IPS-18c (cell line): Measurements from ENCODE around the gene DARS1.
"Not testable (repeated sequence)": the region's sequence is repeated elsewhere in the genome, so short reads cannot be mapped to it uniquely, and the experiment has no call there.

ENCODE experiments used
- H3K4me3 ChIP-seq: 2 replicates; pipeline ENCODE4 v1.7.0; 2013; ENCODE audit warnings: low read depth, mild to moderate bottlenecking, low read length, moderate library complexity; ENCODE audit not compliant: insufficient read depth
- H3K9me3 ChIP-seq: one replicate; pipeline ENCODE4 v1.6.1; 2013; ENCODE audit warnings: mild to moderate bottlenecking, low read length, moderate library complexity; ENCODE audit not compliant: control insufficient read depth, insufficient read depth

Gene DARS1

GRCh38 chr2:135931776-135932443 is 53.5 kb downstream of the DARS1 start:
- no peak overlapping the region for H3K4me3 ChIP-seq
- H3K9me3 ChIP-seq: no peaks in the 10 kb centered on the region

- no peaks in the 10 kb centered on the region for H3K9me3 ChIP-seq
Measured at GRCh38 chr2:135926605-135927004, 58.8 kb downstream of the DARS1 start.

GRCh38 chr2:135925571-135925970 is 59.9 kb downstream of the DARS1 start:
- Histone ChIP-seq H3K9me3 (no peaks in the 10 kb centered on the region), H3K4me3 (no peak overlapping the region)

More at GRCh38 chr2:135926605-135927004, 58.8 kb downstream of the DARS1 start:
- H3K4me3 ChIP-seq: no peak overlapping the region

DNA sequence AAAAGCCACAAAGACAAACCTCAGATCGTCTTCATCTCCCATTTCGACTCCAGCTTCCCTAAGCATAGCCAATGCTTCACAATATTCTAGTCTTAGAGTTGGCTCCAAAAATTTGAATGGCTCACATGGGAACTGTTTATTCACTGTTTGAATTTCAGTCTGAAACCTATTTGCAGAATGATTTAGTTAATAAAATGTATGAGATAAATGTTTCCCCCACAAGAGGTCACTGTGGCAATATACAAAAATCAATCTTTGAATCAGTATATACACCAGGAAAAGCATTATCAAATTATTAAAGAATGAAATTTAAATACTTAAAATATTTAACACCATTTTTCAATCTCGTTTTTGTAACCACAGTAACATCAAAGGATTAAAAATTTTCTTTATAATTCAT is 69.2 kb downstream of the DARS1 start:
- H3K9me3 ChIP-seq: no peaks in the 10 kb centered on the region
- no peak overlapping the region for H3K4me3 ChIP-seq

- no peak overlapping the region for H3K4me3 ChIP-seq
- no peaks in the 10 kb centered on the region for H3K9me3 ChIP-seq
Measured at GRCh38 chr2:135914485-135914884, 70.9 kb downstream of the DARS1 start.

DNA sequence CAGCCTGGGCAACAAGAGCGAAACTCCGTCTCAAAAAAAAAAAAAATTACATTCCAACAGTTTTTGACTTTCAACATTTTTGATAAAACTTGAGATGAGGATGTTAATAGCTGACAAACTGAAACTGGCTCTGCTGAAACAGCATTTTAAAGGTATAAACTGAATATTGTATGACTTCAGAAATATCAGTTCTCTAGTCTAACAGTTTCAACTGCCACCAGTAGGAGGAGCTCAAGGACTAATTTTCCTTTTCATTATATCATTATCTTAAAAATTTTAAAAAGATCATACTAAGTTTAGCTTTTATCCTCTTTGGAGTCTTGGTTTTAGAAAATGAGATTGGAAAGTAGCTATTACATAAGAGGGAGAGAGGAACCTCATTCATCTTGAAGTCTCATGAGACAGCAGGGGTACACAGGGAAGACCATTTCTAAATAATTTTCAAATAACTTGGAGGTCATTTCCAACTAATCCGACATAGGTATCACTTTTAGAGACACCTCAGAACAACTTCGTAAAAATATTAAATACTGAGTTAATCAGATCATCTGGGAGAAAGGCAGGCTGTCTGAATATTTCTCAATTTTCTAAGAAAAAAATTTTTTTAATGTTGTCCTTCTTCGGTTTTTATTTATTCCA is 71.6 kb downstream of the DARS1 start:
- Histone ChIP-seq H3K9me3 (no peaks in the 10 kb centered on the region), H3K4me3 (no peak overlapping the region)

DNA sequence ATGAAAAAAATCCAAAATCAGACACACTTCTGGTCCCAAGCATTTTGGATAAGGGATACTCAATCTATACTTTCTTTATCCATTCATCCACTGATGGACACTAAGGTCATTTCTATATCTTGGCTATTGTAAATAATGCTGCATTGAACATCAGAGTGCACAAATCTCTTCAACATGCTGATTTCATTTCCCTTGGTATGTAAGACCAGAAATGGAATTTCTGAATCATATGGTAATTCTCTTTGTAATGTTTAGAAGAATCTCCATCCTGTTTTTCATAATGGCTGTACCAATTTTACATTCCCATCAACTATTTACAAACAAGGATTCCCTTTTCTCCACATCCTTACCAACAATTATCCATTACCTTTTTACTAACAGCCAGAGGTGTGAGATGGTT is 75.5 kb downstream of the DARS1 start:
- H3K4me3 ChIP-seq: no peak overlapping the region
- H3K9me3 ChIP-seq: no peaks in the 10 kb centered on the region

DNA sequence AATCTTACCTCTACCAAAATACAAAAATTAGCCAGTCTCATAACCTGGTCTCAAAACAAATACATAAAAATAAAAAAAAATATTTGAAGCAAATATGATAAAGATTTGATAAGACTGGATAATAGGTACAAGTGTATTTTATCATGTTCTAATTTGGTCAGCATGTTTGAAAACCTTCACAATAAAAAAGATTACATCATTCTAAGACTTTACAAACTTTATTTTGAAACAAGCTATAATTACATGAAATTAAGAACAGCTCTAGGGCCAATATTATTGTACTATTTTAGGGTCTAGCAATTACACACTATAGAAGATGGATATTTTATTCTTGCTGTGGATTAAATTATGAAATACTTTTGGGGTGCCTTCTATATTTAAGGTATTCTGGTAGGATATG is 79.7 kb downstream of the DARS1 start:
- Histone ChIP-seq H3K9me3 (no peaks in the 10 kb centered on the region), H3K4me3 (no peak overlapping the region)

- no peaks in the 10 kb centered on the region for H3K9me3 ChIP-seq
- no peak overlapping the region for H3K4me3 ChIP-seq
Measured at GRCh38 chr2:135904341-135904989, 81.0 kb downstream of the DARS1 start.

- Histone ChIP-seq H3K9me3 (no peaks in the 10 kb centered on the region), H3K4me3 (no peak overlapping the region)
Measured at GRCh38 chr2:135903650-135904049, 81.8 kb downstream of the DARS1 start.

- Histone ChIP-seq H3K9me3 (no peaks in the 10 kb centered on the region), H3K4me3 (no peak overlapping the region)
Measured at GRCh38 chr2:135899567-135899966, 85.9 kb downstream of the DARS1 start.

GRCh38 chr2:135898234-135898786 is 87.1 kb downstream of the DARS1 start:
- H3K9me3 ChIP-seq: no peaks in the 10 kb centered on the region
- no peak overlapping the region for H3K4me3 ChIP-seq

- H3K4me3 ChIP-seq: no peak overlapping the region
Measured at GRCh38 chr2:135894930-135895329, 90.5 kb downstream of the DARS1 start.

DNA sequence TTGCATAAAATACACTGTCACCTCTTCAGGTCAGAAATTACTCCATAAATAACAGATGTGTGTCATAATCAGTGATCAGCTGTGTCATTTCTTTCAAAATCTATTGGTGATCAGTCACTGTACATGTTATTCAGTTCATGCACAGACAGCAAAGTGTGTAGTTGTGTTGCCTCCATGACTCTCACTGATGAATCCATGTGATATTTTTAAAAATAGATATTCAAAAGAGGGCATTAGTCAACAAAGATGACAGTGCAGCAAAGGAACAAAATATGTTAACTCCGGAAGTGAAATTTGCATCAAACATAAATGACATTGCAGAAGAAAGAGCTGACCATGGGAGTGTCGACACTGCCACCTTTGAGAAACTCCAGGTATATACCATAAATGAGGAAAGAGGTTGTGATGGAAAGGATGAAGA is 92.0 kb downstream of the DARS1 start:
- peaks cover 4% of the 10 kb centered on the region for H3K9me3 ChIP-seq

More at GRCh38 chr2:135894930-135895329, 90.5 kb downstream of the DARS1 start:
- no peaks in the 10 kb centered on the region for H3K9me3 ChIP-seq

GRCh38 chr2:135890835-135891234 is 94.6 kb downstream of the DARS1 start:
- Histone ChIP-seq H3K4me3 (no peak overlapping the region), H3K9me3 (peaks cover 4% of the 10 kb centered on the region)

More for the DNA sequence above, 92.0 kb downstream of the DARS1 start:
- H3K4me3 ChIP-seq: no peak overlapping the region

DNA sequence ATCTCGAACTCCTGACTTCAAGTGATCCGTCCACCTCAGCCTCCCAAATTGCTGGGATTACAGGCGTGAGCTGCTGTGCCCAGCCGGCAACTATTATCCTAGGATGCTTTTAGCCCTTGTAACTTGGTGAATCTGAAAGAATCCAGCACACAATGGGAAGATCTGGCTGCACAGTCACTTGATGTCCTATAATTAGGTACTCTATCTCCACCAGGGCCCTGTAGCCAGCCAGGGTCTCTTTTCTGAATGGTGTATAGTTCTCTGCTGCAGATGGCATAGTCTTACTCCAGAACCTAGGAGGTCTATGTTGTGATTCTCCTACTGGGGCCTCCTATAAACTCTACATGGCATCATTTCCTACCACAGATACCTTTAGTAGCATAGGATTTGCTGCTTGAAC is 95.3 kb downstream of the DARS1 start:
- Histone ChIP-seq H3K9me3 (peaks cover 4% of the 10 kb centered on the region), H3K4me3 (no peak overlapping the region)

GRCh38 chr2:135888587-135888986 is 96.8 kb downstream of the DARS1 start:
- not testable (repeated sequence) for H3K4me3 ChIP-seq, H3K9me3 ChIP-seq

GRCh38 chr2:135885709-135886108 is 99.7 kb downstream of the DARS1 start:
- peaks cover 4% of the 10 kb centered on the region for H3K9me3 ChIP-seq
- H3K4me3 ChIP-seq: no peak overlapping the region
